ENCODE measurements around the gene SLC24A3.

GRCh38 chr20:19492116-19492515, 279.7 kb downstream of the SLC24A3 start:
- TF ChIP-seq POLR2A (IDR thresholded peaks at IDR 0.05) (no peak), CTCF (IDR thresholded peaks at IDR 0.05) (no peak)
